ENCODE results near the gene ADAMTS10. TPM values are rescaled to one million over a fixed set of nuclear protein-coding genes. Genes with fewer than 3 reads are reported as not detected.

The ADAMTS10 gene
- total and polyA plus RNA-seq, 2 of the 13 experiments (the other 11 are each of a cell fraction or from before 2014, with no cell fraction given), result 0.49 to 1.7 TPM

DNA sequence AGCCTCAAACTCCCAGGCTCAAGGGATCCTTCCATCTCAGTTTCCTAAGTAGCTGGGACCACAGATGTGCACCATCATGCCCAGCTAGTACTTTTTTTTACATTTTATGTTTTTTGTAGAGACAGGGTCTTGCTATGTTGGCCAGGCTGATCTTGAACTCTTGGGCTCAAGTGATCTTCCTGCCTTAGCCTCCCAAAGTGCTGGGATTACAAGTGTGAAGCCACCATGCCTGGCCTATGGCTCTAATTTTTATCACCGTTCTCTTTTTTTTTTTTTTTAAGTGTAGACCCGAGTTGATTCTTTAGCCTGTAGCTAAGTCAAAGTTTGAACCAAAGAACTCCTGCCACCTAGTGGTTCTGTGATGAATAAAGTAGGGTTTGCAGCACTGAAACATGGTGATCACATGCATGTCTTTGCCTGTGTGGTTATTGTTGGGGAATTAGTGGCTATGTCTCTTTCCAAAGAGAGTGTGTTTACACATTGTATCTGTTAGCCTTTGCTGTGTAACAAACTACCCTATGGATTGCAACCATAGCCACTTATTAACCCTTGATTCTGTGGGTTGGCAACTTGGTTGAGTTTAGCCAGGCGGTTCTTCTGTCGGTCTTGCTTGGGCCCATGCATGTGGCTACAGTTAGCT is 31.5 kb upstream of the ADAMTS10 start (continued):
- TF ChIP-seq PAXIP1 (CRISPR knock-in tag; conservative IDR thresholded peaks at IDR 0.05), result no peak

DNA sequence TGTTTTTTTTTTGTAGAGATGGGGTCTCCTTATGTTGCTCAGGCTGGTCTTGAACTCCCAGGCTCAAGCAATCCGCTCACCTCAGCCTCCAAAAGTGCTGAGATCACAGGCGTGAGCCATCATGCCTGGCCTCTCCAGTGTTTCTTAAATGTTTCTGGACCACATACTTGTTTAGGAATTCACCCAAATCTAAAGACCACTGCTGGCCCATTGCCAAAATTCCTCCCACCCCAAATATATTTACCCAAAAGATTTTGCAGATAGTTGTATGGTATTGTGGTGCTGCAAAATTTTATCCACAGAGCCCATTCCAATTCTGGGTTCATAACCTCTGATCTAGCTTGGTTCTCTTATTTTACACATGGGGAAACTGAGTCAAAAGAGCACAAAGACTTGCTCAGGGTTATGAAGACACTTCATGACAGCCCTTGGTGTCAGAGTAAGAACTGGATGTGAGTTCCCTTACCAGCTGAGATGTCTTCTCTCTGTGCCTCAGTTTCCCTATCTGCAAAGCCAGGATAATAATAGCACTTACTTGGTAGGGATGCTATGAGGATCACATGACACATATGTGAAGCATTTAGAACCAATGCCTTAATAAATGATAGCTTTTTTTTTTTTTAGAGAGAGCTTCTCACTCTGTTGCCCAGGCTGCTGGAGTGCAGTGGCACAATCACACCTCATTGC is 30.8 kb upstream of the ADAMTS10 start:
- 52% methylated on average over 2 of the region's 2 CpGs for WGBS (ENCODE audit: low lambda C conversion rate)
- in situ Hi-C loops (cut with HindIII; ENCODE audit: extremely low pct_ligation_motif_present, low pct_unique_long_range_greater_than_20kb) (no loop called here), intact Hi-C loops (cut with micrococcal nuclease; ENCODE audit: unreplicated experiment) (no loop called here)
- Histone ChIP-seq H3K36me3 (replicated peaks in 1 of 2; ENCODE audit: control insufficient read depth in 1 of 2, insufficient read depth in 2 of 2, low read length in 2 of 2) (no peaks in the 10 kb centered on the region), H3K4me1 (ENCODE audit: insufficient read depth, low read length) (peaks cover 62% of the 10 kb centered on the region), H3K4me2 (ENCODE audit: low read depth, low read length) (peak overlapping the region; percentile 89), H3K27ac (ENCODE audit: extremely low read length, insufficient read depth, low read length) (peak overlapping the region; percentile 86), H3K9ac (ENCODE audit: insufficient read depth, low read depth, low read length) (no peak overlapping the region), H2AFZ (ENCODE audit: low read length) (no peak overlapping the region), H3K4me3 (replicated peaks in 1 of 3; ENCODE audit: insufficient read depth in 1 of 3, low read depth in 2 of 3, low read length in 3 of 3) (no peak overlapping the region), H3K79me2 (ENCODE audit: insufficient read depth, low read length) (no peaks in the 10 kb centered on the region), H3K9me3 (ENCODE audit: low read length) (peaks cover 5% of the 10 kb centered on the region), H3K27me3 (ENCODE audit: control insufficient read depth in 1 of 2, insufficient read depth in 2 of 2, low read length in 2 of 2) (no peaks in the 10 kb centered on the region), H4K20me1 (ENCODE audit: insufficient read depth, low read length) (no peaks in the 10 kb centered on the region)
- ChIA-PET CTCF (ENCODE audit: low intra/inter-chr PET ratio, low total read pairs) (interaction anchor here (1.2 to 4.0 kb wide), 3 partner anchors 26 to 63 kb away, joined by 4 to 45 read pairs (median 35); no protein-coding TSS in a partner anchor), POLR2A (interaction anchor here (0.6 to 2.9 kb wide), 5 partner anchors 8 to 30 kb away, joined by 3 to 38 read pairs (median 3); partner anchors contain the start of gene NFILZ)
- DNase-seq (ENCODE audit: low spot score) (no peak), ATAC-seq (no peak), FAIRE-seq (no peak)
- TF ChIP-seq, protein P1, sequence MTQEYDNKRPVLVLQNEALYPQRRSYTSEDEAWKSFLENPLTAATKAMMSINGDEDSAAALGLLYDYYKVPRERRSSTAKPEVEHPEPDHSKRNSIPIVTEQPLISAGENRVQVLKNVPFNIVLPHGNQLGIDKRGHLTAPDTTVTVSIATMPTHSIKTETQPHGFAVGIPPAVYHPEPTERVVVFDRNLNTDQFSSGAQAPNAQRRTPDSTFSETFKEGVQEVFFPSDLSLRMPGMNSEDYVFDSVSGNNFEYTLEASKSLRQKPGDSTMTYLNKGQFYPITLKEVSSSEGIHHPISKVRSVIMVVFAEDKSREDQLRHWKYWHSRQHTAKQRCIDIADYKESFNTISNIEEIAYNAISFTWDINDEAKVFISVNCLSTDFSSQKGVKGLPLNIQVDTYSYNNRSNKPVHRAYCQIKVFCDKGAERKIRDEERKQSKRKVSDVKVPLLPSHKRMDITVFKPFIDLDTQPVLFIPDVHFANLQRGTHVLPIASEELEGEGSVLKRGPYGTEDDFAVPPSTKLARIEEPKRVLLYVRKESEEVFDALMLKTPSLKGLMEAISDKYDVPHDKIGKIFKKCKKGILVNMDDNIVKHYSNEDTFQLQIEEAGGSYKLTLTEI (CRISPR knock-in tag; conservative IDR thresholded peaks at IDR 0.05), result no peak
- TF ChIP-seq ATAD3A (CRISPR knock-in tag; IDR thresholded peaks at IDR 0.05), result no peak
- no peak for TF ChIP-seq HCFC1 (IDR thresholded peaks at IDR 0.05; ENCODE audit: low read depth, low read length)
- TF ChIP-seq ATF1 (CRISPR knock-in tag; IDR thresholded peaks at IDR 0.05), result no peak
- TF ChIP-seq NFKB2 (CRISPR knock-in tag; IDR thresholded peaks at IDR 0.05; ENCODE audit: borderline replicate concordance), result no peak
- no peak for TF ChIP-seq SIN3A (IDR thresholded peaks at IDR 0.05; ENCODE audit: borderline replicate concordance, low read depth, low read length)
- no TSS peak for BruUV-seq (replicated peaks)

Measured in HepG2 (cell line).